Measurements from ENCODE around the gene PHF20.
"Not testable (repeated sequence)": the region's sequence is repeated elsewhere in the genome, so short reads cannot be mapped to it uniquely, and the experiment has no call there.

Gene PHF20

DNA sequence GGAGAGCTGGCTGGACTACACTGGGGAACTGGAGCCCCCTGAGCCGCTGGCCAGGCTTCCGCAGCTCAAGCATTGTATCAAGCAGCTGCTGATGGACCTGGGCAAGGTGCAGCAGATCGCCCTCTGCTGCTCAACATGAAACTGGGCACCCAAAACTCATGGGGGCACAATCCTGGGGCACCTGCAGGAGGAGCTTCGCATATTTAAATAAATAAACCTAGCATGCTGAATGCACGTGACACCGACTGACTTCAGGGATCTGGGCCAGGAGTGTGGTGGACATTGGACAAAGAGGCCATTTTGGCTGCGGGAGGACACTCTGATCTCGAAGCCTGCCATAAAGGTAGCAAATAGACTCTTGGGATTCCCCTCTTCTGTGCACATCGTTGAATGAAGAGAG is 175.7 kb downstream of the PHF20 start:
- Histone ChIP-seq H3K27ac (ENCODE audit: insufficient read depth, low read depth, low read length, poor library complexity, severe bottlenecking) (no peak overlapping the region), H3K27me3 (ENCODE audit: control insufficient read depth, insufficient read depth, low read length, poor library complexity, severe bottlenecking) (no peaks in the 10 kb centered on the region), H3K4me3 (ENCODE audit: insufficient read depth, low read depth, low read length) (no peak overlapping the region), H3K4me1 (ENCODE audit: control insufficient read depth, insufficient read depth, low read length) (no peaks in the 10 kb centered on the region), H3K9me3 (ENCODE audit: control insufficient read depth, low read length) (no peaks in the 10 kb centered on the region), H3K36me3 (ENCODE audit: control insufficient read depth, insufficient read depth, low read length) (no peaks in the 10 kb centered on the region)
- WGBS, 2 experiments, result 81 to 82% methylated on average over 9 of the region's 9 CpGs

- WGBS, 2 experiments, result 96 to 99% methylated on average over 2 of the region's 2 CpGs
- H3K27me3 ChIP-seq (ENCODE audit: control insufficient read depth, insufficient read depth, low read length, poor library complexity, severe bottlenecking), result no peaks in the 10 kb centered on the region
- H3K4me1 ChIP-seq (ENCODE audit: control insufficient read depth, insufficient read depth, low read length), result no peaks in the 10 kb centered on the region
- no peak overlapping the region for H3K27ac ChIP-seq (ENCODE audit: insufficient read depth, low read depth, low read length, poor library complexity, severe bottlenecking)
- H3K36me3 ChIP-seq (ENCODE audit: control insufficient read depth, insufficient read depth, low read length), result no peaks in the 10 kb centered on the region
- no peaks in the 10 kb centered on the region for H3K9me3 ChIP-seq (ENCODE audit: control insufficient read depth, low read length)
- H3K4me3 ChIP-seq (ENCODE audit: insufficient read depth, low read depth, low read length), result no peak overlapping the region
These were observed 176.1 kb downstream of the PHF20 start for GRCh38 chr20:35947907-35948306.

- Histone ChIP-seq H3K36me3 (ENCODE audit: control insufficient read depth, insufficient read depth, low read length) (no peaks in the 10 kb centered on the region), H3K4me3 (ENCODE audit: insufficient read depth, low read depth, low read length) (no peak overlapping the region), H3K27me3 (ENCODE audit: control insufficient read depth, insufficient read depth, low read length, poor library complexity, severe bottlenecking) (no peaks in the 10 kb centered on the region), H3K27ac (ENCODE audit: insufficient read depth, low read depth, low read length, poor library complexity, severe bottlenecking) (no peak overlapping the region), H3K9me3 (ENCODE audit: control insufficient read depth, low read length) (no peaks in the 10 kb centered on the region), H3K4me1 (ENCODE audit: control insufficient read depth, insufficient read depth, low read length) (no peaks in the 10 kb centered on the region)
- WGBS, 2 experiments, result 96 to 98% methylated on average over 7 of the region's 7 CpGs
These were observed 178.3 kb downstream of the PHF20 start for GRCh38 chr20:35950093-35950492.

- not testable (repeated sequence) for H3K4me1 ChIP-seq (ENCODE audit: control insufficient read depth, insufficient read depth, low read length); H3K9me3 ChIP-seq (ENCODE audit: control insufficient read depth, low read length); H3K27ac ChIP-seq (ENCODE audit: insufficient read depth, low read depth, low read length, poor library complexity, severe bottlenecking); H3K4me3 ChIP-seq (ENCODE audit: insufficient read depth, low read depth, low read length); H3K36me3 ChIP-seq (ENCODE audit: control insufficient read depth, insufficient read depth, low read length); H3K27me3 ChIP-seq (ENCODE audit: control insufficient read depth, insufficient read depth, low read length, poor library complexity, severe bottlenecking)
- 92 to 95% methylated on average over 14 of the region's 14 CpGs for WGBS, 2 experiments
These were observed 180.3 kb downstream of the PHF20 start for GRCh38 chr20:35952080-35952479.

DNA sequence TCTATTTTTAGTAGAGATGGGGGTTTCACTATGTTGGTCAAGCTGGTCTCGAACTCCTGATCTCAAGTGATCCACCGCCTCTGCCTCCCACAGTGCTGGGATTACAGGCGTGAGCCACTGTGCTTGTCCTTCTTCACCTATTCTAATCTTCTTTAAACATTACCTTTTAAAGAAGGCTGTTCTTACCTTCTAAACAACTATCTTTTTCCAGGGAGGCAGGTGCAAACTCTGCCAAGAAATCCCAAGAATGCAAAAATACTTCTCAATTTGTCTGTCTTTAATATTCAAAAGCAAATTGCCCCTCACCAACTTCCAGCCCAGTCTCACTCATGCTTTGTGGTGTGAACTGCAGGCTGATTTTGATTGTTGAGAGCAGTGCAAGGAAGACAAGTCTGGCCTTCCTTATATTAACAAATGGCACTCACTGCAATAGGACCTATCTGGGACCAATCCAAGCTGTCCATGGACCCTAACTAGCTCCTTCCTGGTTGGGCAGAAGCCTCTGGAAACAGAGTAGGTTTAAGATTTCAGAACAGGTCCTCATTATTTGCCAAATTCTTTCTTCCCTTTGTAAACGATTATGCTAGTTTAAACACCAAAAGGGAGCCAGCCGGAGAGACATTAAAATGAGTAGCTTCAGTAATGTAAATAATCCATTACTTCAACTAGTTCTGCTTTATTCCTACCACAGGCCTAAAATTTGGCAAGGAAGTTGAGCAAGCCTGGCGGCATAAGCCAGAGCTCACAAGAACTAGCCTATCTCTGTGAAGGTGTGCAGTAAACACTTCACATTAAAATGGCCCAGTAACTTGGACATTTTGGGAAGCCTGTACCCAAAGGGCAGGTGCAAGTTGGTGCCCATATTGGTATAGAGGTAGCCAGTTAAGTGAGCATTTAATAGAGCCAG is 180.9 kb downstream of the PHF20 start:
- peak overlapping the region; percentile 97 for H3K27ac ChIP-seq (ENCODE audit: insufficient read depth, low read depth, low read length, poor library complexity, severe bottlenecking)

DNA sequence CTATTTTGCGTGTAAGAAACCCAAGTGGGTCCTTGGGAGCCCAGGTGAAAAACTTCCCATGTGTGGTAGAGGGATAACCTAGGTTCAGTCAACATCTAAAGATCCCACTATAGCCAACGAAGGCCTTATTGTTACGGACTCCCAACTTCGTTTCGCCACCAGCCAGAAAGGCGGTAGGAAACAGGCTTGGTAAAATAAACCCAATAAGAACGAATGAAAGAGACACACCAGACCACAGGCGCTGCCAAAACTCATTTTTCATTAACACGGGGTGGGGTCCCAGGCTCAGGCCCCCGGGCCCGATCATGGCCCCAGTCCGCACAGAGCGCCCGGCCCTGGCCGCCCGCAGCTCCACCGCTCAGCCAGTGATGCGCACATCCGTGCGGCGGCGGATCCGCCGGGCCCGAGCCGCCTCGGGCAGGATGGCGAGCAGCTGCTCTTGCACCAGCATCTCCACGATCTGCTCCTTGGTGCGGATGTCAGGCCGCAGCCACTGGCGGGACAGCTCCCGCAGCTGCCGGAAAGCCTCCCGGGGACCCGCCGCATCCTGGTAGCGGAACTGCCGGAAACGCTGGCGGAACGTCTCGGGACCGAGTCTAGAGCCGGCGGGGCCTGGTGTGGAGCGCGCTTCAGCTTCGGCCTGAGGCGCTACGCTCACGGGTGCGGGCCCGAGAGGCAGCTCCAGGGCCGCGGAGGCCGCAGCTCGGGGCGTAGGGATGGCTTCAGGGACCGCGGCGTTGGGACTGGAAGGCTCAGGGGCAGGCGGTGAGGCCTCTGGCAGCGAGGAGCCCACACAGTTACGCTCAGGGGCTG is 181.8 kb downstream of the PHF20 start:
- peak overlapping the region; percentile 80 for H3K4me3 ChIP-seq (ENCODE audit: insufficient read depth, low read depth, low read length)
- no peaks in the 10 kb centered on the region for H3K27me3 ChIP-seq (ENCODE audit: control insufficient read depth, insufficient read depth, low read length, poor library complexity, severe bottlenecking)
- WGBS, 2 experiments, result 1% methylated on average over 65 of the region's 65 CpGs
- no peaks in the 10 kb centered on the region for H3K9me3 ChIP-seq (ENCODE audit: control insufficient read depth, low read length)
- H3K27ac ChIP-seq (ENCODE audit: insufficient read depth, low read depth, low read length, poor library complexity, severe bottlenecking), result peak overlapping the region; percentile 97
- no peaks in the 10 kb centered on the region for H3K4me1 ChIP-seq (ENCODE audit: control insufficient read depth, insufficient read depth, low read length)
- H3K36me3 ChIP-seq (ENCODE audit: control insufficient read depth, insufficient read depth, low read length), result no peaks in the 10 kb centered on the region

More for the DNA sequence above, 180.9 kb downstream of the PHF20 start:
- WGBS, 2 experiments, result 77 to 86% methylated on average over 5 to 6 of the region's 6 CpGs
- Histone ChIP-seq H3K9me3 (ENCODE audit: control insufficient read depth, low read length) (no peaks in the 10 kb centered on the region), H3K36me3 (ENCODE audit: control insufficient read depth, insufficient read depth, low read length) (no peaks in the 10 kb centered on the region), H3K4me3 (ENCODE audit: insufficient read depth, low read depth, low read length) (peak overlapping the region; percentile 80), H3K27me3 (ENCODE audit: control insufficient read depth, insufficient read depth, low read length, poor library complexity, severe bottlenecking) (no peaks in the 10 kb centered on the region), H3K4me1 (ENCODE audit: control insufficient read depth, insufficient read depth, low read length) (no peaks in the 10 kb centered on the region)

GRCh38 chr20:35954200-35954906 is 182.5 kb downstream of the PHF20 start, which contains the start of gene SCAND1:
Gene SCAND1 (minus strand): TSS chr20:35954502. CDS start chr20:35954284, 218 bp downstream.
- no peaks in the 10 kb centered on the region for H3K9me3 ChIP-seq (ENCODE audit: control insufficient read depth, low read length)
- H3K27me3 ChIP-seq (ENCODE audit: control insufficient read depth, insufficient read depth, low read length, poor library complexity, severe bottlenecking), result no peaks in the 10 kb centered on the region
- H3K36me3 ChIP-seq (ENCODE audit: control insufficient read depth, insufficient read depth, low read length), result no peaks in the 10 kb centered on the region
- 0% methylated on average over 76 of the region's 76 CpGs for WGBS, 2 experiments
- peak within 1 kb of the TSS; percentile 97 for H3K27ac ChIP-seq (ENCODE audit: insufficient read depth, low read depth, low read length, poor library complexity, severe bottlenecking)
- no peaks in the 10 kb centered on the region for H3K4me1 ChIP-seq (ENCODE audit: control insufficient read depth, insufficient read depth, low read length)
- H3K4me3 ChIP-seq (ENCODE audit: insufficient read depth, low read depth, low read length), result peak within 1 kb of the TSS; percentile 80

GRCh38 chr20:35954907-35955251 is 183.1 kb downstream of the PHF20 start:
- no peaks in the 10 kb centered on the region for H3K36me3 ChIP-seq (ENCODE audit: control insufficient read depth, insufficient read depth, low read length)
- H3K27me3 ChIP-seq (ENCODE audit: control insufficient read depth, insufficient read depth, low read length, poor library complexity, severe bottlenecking), result no peaks in the 10 kb centered on the region
- WGBS, 2 experiments, result 9% methylated on average over 19 of the region's 19 CpGs
- H3K4me1 ChIP-seq (ENCODE audit: control insufficient read depth, insufficient read depth, low read length), result no peaks in the 10 kb centered on the region
- H3K4me3 ChIP-seq (ENCODE audit: insufficient read depth, low read depth, low read length), result peak overlapping the region; percentile 80
- no peaks in the 10 kb centered on the region for H3K9me3 ChIP-seq (ENCODE audit: control insufficient read depth, low read length)
- H3K27ac ChIP-seq (ENCODE audit: insufficient read depth, low read depth, low read length, poor library complexity, severe bottlenecking), result no peak overlapping the region

DNA sequence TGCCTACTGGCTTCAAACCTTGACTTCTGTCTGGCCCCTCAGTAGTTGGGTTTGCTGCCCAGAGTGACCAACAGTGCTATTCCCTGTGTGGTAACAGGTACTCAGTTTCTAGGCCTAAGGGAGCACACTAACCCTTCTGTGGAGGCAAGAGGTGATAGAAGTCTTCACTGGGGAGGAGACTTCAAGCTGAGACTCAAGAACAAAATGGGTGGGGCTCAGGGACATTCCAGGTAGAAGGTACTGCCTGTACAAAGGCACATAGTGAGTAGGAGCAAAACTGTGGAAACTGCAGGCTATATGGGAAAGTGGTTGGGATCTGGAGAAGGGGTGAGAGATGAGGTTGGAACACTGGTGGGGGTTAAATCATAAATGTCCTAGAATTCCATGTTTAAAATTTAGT is 184.8 kb downstream of the PHF20 start:
- H3K27me3 ChIP-seq (ENCODE audit: control insufficient read depth, insufficient read depth, low read length, poor library complexity, severe bottlenecking), result no peaks in the 10 kb centered on the region

DNA sequence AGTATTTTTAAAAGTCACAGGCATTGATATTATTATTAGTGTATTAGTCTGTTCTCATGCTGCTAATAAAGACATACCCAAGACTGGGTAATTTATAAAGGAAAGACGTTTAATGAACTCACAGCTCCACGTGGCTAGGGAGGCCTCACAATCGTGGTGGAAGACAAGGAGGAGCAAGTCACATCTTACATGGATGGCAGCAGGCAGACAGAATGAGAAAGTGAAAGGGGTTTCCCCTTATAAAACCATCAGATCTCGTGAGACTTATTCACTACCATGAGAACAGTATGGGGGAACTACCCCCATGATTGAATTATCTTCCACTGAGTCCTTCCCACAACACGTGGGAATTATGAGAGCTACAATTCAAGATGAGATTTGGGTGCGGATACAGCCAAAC is 187.5 kb downstream of the PHF20 start:
- H3K9me3 ChIP-seq (ENCODE audit: control insufficient read depth, low read length); H3K27me3 ChIP-seq (ENCODE audit: control insufficient read depth, insufficient read depth, low read length, poor library complexity, severe bottlenecking); H3K27ac ChIP-seq (ENCODE audit: insufficient read depth, low read depth, low read length, poor library complexity, severe bottlenecking); H3K4me3 ChIP-seq (ENCODE audit: insufficient read depth, low read depth, low read length); H3K4me1 ChIP-seq (ENCODE audit: control insufficient read depth, insufficient read depth, low read length); H3K36me3 ChIP-seq (ENCODE audit: control insufficient read depth, insufficient read depth, low read length): not testable (repeated sequence)
- WGBS, 2 experiments, result 83 to 91% methylated on average over 5 to 6 of the region's 6 CpGs

More for the DNA sequence above, 184.8 kb downstream of the PHF20 start:
- Histone ChIP-seq H3K4me3 (ENCODE audit: insufficient read depth, low read depth, low read length) (no peak overlapping the region), H3K4me1 (ENCODE audit: control insufficient read depth, insufficient read depth, low read length) (no peaks in the 10 kb centered on the region), H3K9me3 (ENCODE audit: control insufficient read depth, low read length) (no peaks in the 10 kb centered on the region), H3K36me3 (ENCODE audit: control insufficient read depth, insufficient read depth, low read length) (no peaks in the 10 kb centered on the region), H3K27ac (ENCODE audit: insufficient read depth, low read depth, low read length, poor library complexity, severe bottlenecking) (no peak overlapping the region)

Measured in ectodermal cell (in vitro differentiated cells).